Caco-2 (cell line): ENCODE data around the gene LDLRAD3. TPM values are rescaled to one million over a fixed set of nuclear protein-coding genes. Genes with fewer than 3 reads are reported as not detected.

Source experiments
- Bru-seq: library from RNA; stranded (reverse); fragments of 400-500 nt; gene quantifications from one replicate; lab custom pipeline; 2021; lab: Mats Ljungman, UMichigan
- BruChase-seq, 2 experiments: library from RNA; stranded (reverse); fragments of 400-500 nt; gene quantifications; one replicate each; lab custom pipeline; 2021; lab: Mats Ljungman, UMichigan
- BruUV-seq: library from RNA; stranded (reverse); fragments of 400-500 nt; replicated peaks from 2 replicates; lab custom pipeline; 2021; lab: Mats Ljungman, UMichigan
- CTCF ChIA-PET: fragments of 300-600 bp; sonication (Branson Sonifier 250); formaldehyde crosslinking; loops from one replicate; lab custom pipeline; 2022; ENCODE audit warnings: antibody characterized with exemption; lab: Charles Lee
- POLR2A ChIA-PET: fragments of 300-600 bp; sonication (Branson Sonifier 250); formaldehyde crosslinking; loops from one replicate; lab custom pipeline; 2022; ENCODE audit warnings: antibody characterized with exemption; lab: Charles Lee
- DNase-seq, 2 experiments: peaks; one replicate each; pipeline versions ENCODE4 v3.0.0 to v3.0.0-alpha.2; 2020 to 2022
- H3K27me3 ChIP-seq: replicated peaks from 2 replicates; pipeline ENCODE4 v1.6.0; 2011; ENCODE audit warnings: low read length; ENCODE audit not compliant: control insufficient read depth, insufficient read depth
- H3K36me3 ChIP-seq: 2 replicates; pipeline ENCODE4 v1.5.1; 2011; ENCODE audit warnings: low read length; ENCODE audit not compliant: control insufficient read depth, insufficient read depth
- H3K4me1 ChIP-seq: fragments of 250-450 bp; sonication (Bioruptor Pico); 2 replicates; pipeline ENCODE4 v1.5.1; 2020; ENCODE audit warnings: mild to moderate bottlenecking
- H3K4me3 ChIP-seq: 2 replicates; pipeline ENCODE4 v1.5.1; 2011; ENCODE audit warnings: low read depth, mild to moderate bottlenecking, control low read depth, low read length
- H3K9me3 ChIP-seq: fragments of 250-450 bp; sonication (Bioruptor Pico); 2 replicates; pipeline ENCODE4 v1.5.1; 2020; ENCODE audit warnings: mild to moderate bottlenecking, moderate library complexity
- H3K27ac Mint-ChIP-seq: one replicate; pipeline ENCODE4 v1.8.0; 2022; ENCODE audit warnings: mixed read lengths; ENCODE audit not compliant: unreplicated experiment
- H3K27me3 Mint-ChIP-seq: one replicate; pipeline ENCODE4 v1.8.0; 2022; ENCODE audit warnings: mixed read lengths; ENCODE audit not compliant: insufficient read depth, unreplicated experiment
- H3K36me3 Mint-ChIP-seq: one replicate; pipeline ENCODE4 v1.8.0; 2022; ENCODE audit warnings: mild to moderate bottlenecking, mixed read lengths; ENCODE audit not compliant: insufficient read depth, unreplicated experiment
- H3K4me1 Mint-ChIP-seq: one replicate; pipeline ENCODE4 v1.8.0; 2022; ENCODE audit warnings: low read depth, mixed read lengths; ENCODE audit not compliant: unreplicated experiment
- H3K4me3 Mint-ChIP-seq: one replicate; pipeline ENCODE4 v1.8.0; 2022; ENCODE audit warnings: mild to moderate bottlenecking, moderate library complexity, mixed read lengths; ENCODE audit not compliant: unreplicated experiment
- H3K9me3 Mint-ChIP-seq: one replicate; pipeline ENCODE4 v1.8.0; 2022; ENCODE audit warnings: mixed read lengths; ENCODE audit not compliant: unreplicated experiment
- CTCF ChIP-seq, 2 experiments: fragments of 200-600 bp in 1 of 2; IDR thresholded peaks; 1 replicate in 1 of 2; 2 replicates in 1 of 2; pipeline versions ENCODE4 v1.5.1 to v1.8.0; 2011 to 2022; ENCODE audit warnings: antibody characterized with exemption in 1 of 2, control low read depth in 1 of 2, inconsistent platforms in 1 of 2, low read depth in 1 of 2, low read length in 1 of 2, mild to moderate bottlenecking in 1 of 2, moderate library complexity in 1 of 2; ENCODE audit not compliant: insufficient read depth in 1 of 2, severe bottlenecking in 1 of 2, unreplicated experiment in 1 of 2
- intact Hi-C: fragments of 100-400 bp; cut with micrococcal nuclease; formaldehyde crosslinking; loops from one replicate; pipeline ENCODE4 v1.10.0; 2022; ENCODE audit not compliant: unreplicated experiment
- long read RNA-seq: library from polyadenylated mRNA; stranded (forward); transcript quantifications from one replicate; pipeline ENCODE4 v2.0.0, GENCODE V29; 2022
- total RNA-seq: library from RNA; stranded (reverse); gene quantifications from 2 replicates; pipeline ENCODE4 v1.2.3, GENCODE V29; 2022

LDLRAD3 gene
- total RNA-seq (9.9 and 11.8 TPM in 2 replicates), Bru-seq, nascent RNA (percentile 63 among the genes with signal in this experiment), BruChase-seq, experiment 1, labeled RNA remaining after a 2-hour chase (percentile 61 among the genes with signal in this experiment), BruChase-seq, experiment 2, labeled RNA remaining after a 6-hour chase (percentile 58 among the genes with signal in this experiment)
- long read RNA-seq, transcript LDLRAD3-201 (6 exons, 3,798 nt): major isoform, 11 of 21 reads
- long read RNA-seq, partial matches to known transcripts: 0 of 21 reads
- long read RNA-seq, other reads (novel, unspliced or antisense): 10 of 21 reads

GRCh38 chr11:35943713-35944502 is at the start of gene LDLRAD3:
LDLRAD3 (plus strand) TSS chr11:35944062; CDS start chr11:35944099, 37 bp downstream.
- H3K36me3 ChIP-seq: no peaks in the 10 kb centered on the region
- no TSS peak for BruUV-seq
- CTCF ChIA-PET: no interaction called here
- H3K9me3 ChIP-seq: no peaks in the 10 kb centered on the region
- no peak for TF ChIP-seq CTCF (IDR thresholded peaks at IDR 0.05; ENCODE audit: insufficient read depth in 1 of 2, low read depth in 1 of 2, low read length in 1 of 2, severe bottlenecking in 1 of 2, unreplicated experiment in 1 of 2)
- intact Hi-C loops: loop anchor here (1.0 kb wide), 1 partner anchor 325 kb away; no protein-coding TSS in a partner anchor
- H3K27me3 ChIP-seq: no peaks in the 10 kb centered on the region
- Mint-ChIP-seq H3K9me3 (no peaks in the 10 kb centered on the region), H3K4me1 (no peaks in the 10 kb centered on the region), H3K36me3 (no peaks in the 10 kb centered on the region), H3K27me3 (peaks cover 3% of the 10 kb centered on the region), H3K27ac (peak within 1 kb of the TSS; percentile 78), H3K4me3 (peak within 1 kb of the TSS; percentile 79)
- 0 out of 2 replicates have a peak, but pooled peaks cover 7% of the 10 kb centered on the region for H3K4me1 ChIP-seq
- POLR2A ChIA-PET: interaction anchor here (0.5 kb wide), 1 partner anchor 237 kb away, joined by 3 read pairs; no protein-coding TSS in a partner anchor
- DNase-seq: peak; percentile 80
- H3K4me3 ChIP-seq: peak within 1 kb of the TSS; percentile 60

- CTCF ChIA-PET: no interaction called here
- Mint-ChIP-seq H3K36me3 (no peaks in the 10 kb centered on the region), H3K9me3 (peaks cover 15% of the 10 kb centered on the region), H3K27me3 (no peaks in the 10 kb centered on the region), H3K4me1 (peaks cover 16% of the 10 kb centered on the region), H3K4me3 (no peak overlapping the region), H3K27ac (no peak overlapping the region)
- Histone ChIP-seq H3K4me3 (no peak overlapping the region), H3K27me3 (no peaks in the 10 kb centered on the region), H3K4me1 (peaks cover 8% of the 10 kb centered on the region), H3K36me3 (no peaks in the 10 kb centered on the region), H3K9me3 (peaks cover 4% of the 10 kb centered on the region; the same call in 1 of the 2 replicates)
- POLR2A ChIA-PET: no interaction called here
- intact Hi-C loops: no loop called here
- DNase-seq: no peak
- no peak for TF ChIP-seq CTCF (IDR thresholded peaks at IDR 0.05; ENCODE audit: insufficient read depth in 1 of 2, low read depth in 1 of 2, low read length in 1 of 2, severe bottlenecking in 1 of 2, unreplicated experiment in 1 of 2)
- BruUV-seq: no TSS peak
These were observed 46.8 kb upstream of the LDLRAD3 start for GRCh38 chr11:35897019-35897418.

DNA sequence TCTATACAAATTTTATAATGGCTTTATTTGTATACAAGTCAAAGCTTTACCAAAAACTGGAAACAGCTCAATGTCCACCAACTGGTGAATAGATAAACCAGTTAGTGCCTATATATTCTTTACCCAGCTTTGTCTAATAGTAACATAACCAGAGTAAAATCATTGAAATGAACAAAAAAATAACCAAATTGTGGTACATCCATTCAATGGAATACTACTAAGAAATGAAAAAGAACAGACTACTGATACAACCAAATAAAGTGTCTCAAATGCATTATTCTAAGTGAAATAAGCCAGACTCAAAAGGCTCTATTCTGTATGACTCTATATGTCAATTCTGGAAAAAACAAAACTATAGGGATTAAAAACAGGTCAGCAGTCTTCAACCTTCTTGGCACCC is 40.9 kb upstream of the LDLRAD3 start:
- TF ChIP-seq CTCF (IDR thresholded peaks at IDR 0.05; ENCODE audit: insufficient read depth in 1 of 2, low read depth in 1 of 2, low read length in 1 of 2, severe bottlenecking in 1 of 2, unreplicated experiment in 1 of 2): no peak
- Histone ChIP-seq H3K36me3 (no peaks in the 10 kb centered on the region), H3K4me1 (peaks cover 2% of the 10 kb centered on the region; the same call in 1 of the 2 replicates), H3K4me3 (no peak overlapping the region), H3K9me3 (peaks cover 13% of the 10 kb centered on the region), H3K27me3 (no peaks in the 10 kb centered on the region)
- no TSS peak for BruUV-seq
- Mint-ChIP-seq H3K36me3 (no peaks in the 10 kb centered on the region), H3K9me3 (peaks cover 15% of the 10 kb centered on the region), H3K27me3 (no peaks in the 10 kb centered on the region), H3K4me1 (peaks cover 7% of the 10 kb centered on the region), H3K27ac (no peak overlapping the region), H3K4me3 (no peak overlapping the region)
- ChIA-PET POLR2A (no interaction called here), CTCF (no interaction called here)
- DNase-seq: no peak
- intact Hi-C loops: no loop called here
